Bronchus fibroblast of lung (primary cell): Measurements from ENCODE around the gene ATOX1. TPM values are rescaled to one million over a fixed set of nuclear protein-coding genes. Genes with fewer than 3 reads are reported as not detected.

Source experiments
- total RNA-seq: library from RNA; depleted of rRNA; stranded (reverse); fragments of >200 nt; gene quantifications from 2 replicates; pipeline ENCODE4 v1.2.3, GENCODE V29; 2015

ATOX1 gene, protein sequence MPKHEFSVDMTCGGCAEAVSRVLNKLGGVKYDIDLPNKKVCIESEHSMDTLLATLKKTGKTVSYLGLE
- total RNA-seq: 157 and 179 TPM in 2 replicates

GRCh38 chr5:151758430-151759241, at the start of gene ATOX1:
Gene ATOX1 (minus strand): TSS chr5:151758631. CDS start chr5:151758551, 80 bp downstream.

GRCh38 chr5:151771259-151772028, 13.0 kb upstream of the ATOX1 start, which contains the start of gene G3BP1:
Gene G3BP1 (plus strand): TSS chr5:151771954. CDS start chr5:151786621, 14,667 bp downstream.

Other genes starting within 250 kb of the ATOX1 start
- not detected in 2 replicates for gene FAT2, start 167.3 kb downstream of the ATOX1 start, total RNA-seq
- 644 and 678 TPM in 2 replicates for gene SPARC, start 71.7 kb downstream of the ATOX1 start, total RNA-seq
- 103 and 117 TPM in 2 replicates for gene G3BP1, start 13.3 kb upstream of the ATOX1 start, total RNA-seq
- not detected in 2 replicates for gene GLRA1, start 166.2 kb upstream of the ATOX1 start, total RNA-seq